HEK293 (cell line): Measurements from ENCODE around the gene MTCL1.

Experiments used
- CTCF ChIA-PET: fragments of 350-600 bp; formaldehyde crosslinking; extraction: SDS; loops from one replicate; lab custom pipeline; 2021; ENCODE audit warnings: antibody characterized with exemption; lab: Yijun Ruan, JAX
- POLR2A ChIA-PET: fragments of 300-600 bp; formaldehyde crosslinking; extraction: SDS; loops from one replicate; lab custom pipeline; 2020; ENCODE audit warnings: antibody characterized with exemption, inconsistent platforms; lab: Yijun Ruan, JAX
- H3K27ac ChIP-seq: fragments of 200-500 bp; sonication (Bioruptor generic); 2 replicates; pipeline ENCODE4 v1.5.1; 2014; ENCODE audit warnings: low read depth, low read length, control low read depth, inconsistent platforms; ENCODE audit errors: extremely low read depth
- H3K36me3 ChIP-seq, 2 experiments: fragments of 200-500 bp in 1 of 2; sonication (Bioruptor generic) in 1 of 2; 1 replicate in 1 of 2; 2 replicates in 1 of 2; pipeline ENCODE4 v1.5.1; 2014 to 2017; ENCODE audit warnings: inconsistent platforms in 2 of 2, low read length in 2 of 2; ENCODE audit not compliant: control insufficient read depth in 2 of 2, insufficient read depth in 1 of 2
- H3K4me1 ChIP-seq: fragments of 200-500 bp; sonication (Bioruptor generic); 2 replicates; pipeline ENCODE4 v1.5.1; 2014; ENCODE audit warnings: mild to moderate bottlenecking, low read length, inconsistent platforms; ENCODE audit not compliant: control insufficient read depth, insufficient read depth
- H3K4me3 ChIP-seq: 2 replicates; pipeline ENCODE4 v1.5.1; 2011; ENCODE audit warnings: low read depth, mild to moderate bottlenecking, control low read depth, low read length, moderate library complexity
- H3K9me3 ChIP-seq: fragments of 200-500 bp; sonication (Bioruptor generic); 2 replicates; pipeline ENCODE4 v1.5.1; 2014; ENCODE audit warnings: low read depth, low read length, inconsistent platforms; ENCODE audit not compliant: control insufficient read depth, insufficient read depth
- CTCF ChIP-seq: fragments of 450-650 bp; formaldehyde crosslinking; IDR thresholded peaks from 2 replicates; pipeline ENCODE4 v1.5.1; 2016; ENCODE audit warnings: missing biosample characterization, missing genetic modification characterization
- SCRT1 ChIP-seq: fragments of 450-650 bp; formaldehyde crosslinking; IDR thresholded peaks from 2 replicates; pipeline ENCODE4 v1.5.1; 2016; ENCODE audit warnings: missing biosample characterization, missing genetic modification characterization, borderline replicate concordance
- SETDB1 ChIP-seq: IDR thresholded peaks from one replicate; pipeline ENCODE4 v1.6.1; 2017; ENCODE audit warnings: mild to moderate bottlenecking, low read length, moderate library complexity, mixed read lengths; ENCODE audit not compliant: insufficient read length
- TCF7L2 ChIP-seq: IDR thresholded peaks from 2 replicates; pipeline ENCODE4 v1.6.1; 2011; ENCODE audit warnings: low read depth, mild to moderate bottlenecking, inconsistent platforms, low read length, moderate library complexity, borderline replicate concordance
- WT1 ChIP-seq: fragments of 450-650 bp; formaldehyde crosslinking; IDR thresholded peaks from 2 replicates; pipeline ENCODE4 v1.5.1; 2016; ENCODE audit warnings: missing biosample characterization, missing genetic modification characterization
- ZFP69B ChIP-seq: fragments of 450-650 bp; formaldehyde crosslinking; IDR thresholded peaks from 2 replicates; pipeline ENCODE4 v1.5.1; 2016; ENCODE audit warnings: missing biosample characterization, missing genetic modification characterization
- ZNF148 ChIP-seq: fragments of 450-650 bp; formaldehyde crosslinking; IDR thresholded peaks from 2 replicates; pipeline ENCODE4 v1.5.0; 2017; ENCODE audit warnings: missing biosample characterization, missing genetic modification characterization, borderline replicate concordance
- ZNF202 ChIP-seq: fragments of 450-650 bp; formaldehyde crosslinking; IDR thresholded peaks from 2 replicates; pipeline ENCODE4 v1.5.1; 2016; ENCODE audit warnings: missing biosample characterization, missing genetic modification characterization, borderline replicate concordance
- ZNF211 ChIP-seq: fragments of 450-650 bp; formaldehyde crosslinking; IDR thresholded peaks from 2 replicates; pipeline ENCODE4 v1.5.1; 2016; ENCODE audit warnings: low read depth, missing biosample characterization, missing genetic modification characterization
- ZNF404 ChIP-seq: fragments of 450-650 bp; formaldehyde crosslinking; IDR thresholded peaks from 2 replicates; pipeline ENCODE4 v1.5.1; 2017; ENCODE audit warnings: missing biosample characterization, missing genetic modification characterization
- ZNF416 ChIP-seq: fragments of 450-650 bp; formaldehyde crosslinking; IDR thresholded peaks from 2 replicates; pipeline ENCODE4 v1.5.1; 2016; ENCODE audit warnings: missing biosample characterization, missing genetic modification characterization
- ZNF449 ChIP-seq: fragments of 450-650 bp; formaldehyde crosslinking; IDR thresholded peaks from 2 replicates; pipeline ENCODE4 v1.5.1; 2017; ENCODE audit warnings: missing biosample characterization, mild to moderate bottlenecking, missing genetic modification characterization, moderate library complexity
- ZNF530 ChIP-seq: fragments of 450-650 bp; formaldehyde crosslinking; IDR thresholded peaks from 2 replicates; pipeline ENCODE4 v1.5.1; 2016; ENCODE audit warnings: low read depth, missing biosample characterization, missing genetic modification characterization
- ZNF660 ChIP-seq: fragments of 450-650 bp; IDR thresholded peaks from 2 replicates; pipeline ENCODE4 v1.5.1; 2018; ENCODE audit warnings: missing biosample characterization, mild to moderate bottlenecking, missing genetic modification characterization
- ZNF707 ChIP-seq: fragments of 450-650 bp; formaldehyde crosslinking; IDR thresholded peaks from 2 replicates; pipeline ENCODE4 v1.5.1; 2016; ENCODE audit warnings: missing biosample characterization, missing genetic modification characterization
- ZNF791 ChIP-seq: fragments of 450-650 bp; formaldehyde crosslinking; IDR thresholded peaks from 2 replicates; pipeline ENCODE4 v1.5.1; 2016; ENCODE audit warnings: missing biosample characterization, missing genetic modification characterization
- TF ChIP-seq, protein P1 (sequence below): fragments of 450-650 bp; formaldehyde crosslinking; conservative IDR thresholded peaks from 2 replicates; pipeline ENCODE4 v1.5.1; 2016; ENCODE audit warnings: low read depth, missing biosample characterization, missing genetic modification characterization

The MTCL1 gene

GRCh38 chr18:8835521-8835953, 130.2 kb downstream of the MTCL1 start:
- H3K4me1 ChIP-seq = no peaks in the 10 kb centered on the region
- no peak overlapping the region for H3K27ac ChIP-seq
- ChIA-PET CTCF (no interaction called here), POLR2A (no interaction called here)
- TF ChIP-seq SCRT1 (tag by site-specific recombination) = no peak
- no peak for TF ChIP-seq ZNF211 (tag by site-specific recombination)
- no peak for TF ChIP-seq SETDB1
- TF ChIP-seq CTCF (tag by site-specific recombination) = no peak
- no peak for TF ChIP-seq WT1 (tag by site-specific recombination)
- no peak for TF ChIP-seq ZNF449 (tag by site-specific recombination)
- no peak for TF ChIP-seq ZNF707
- no peak for TF ChIP-seq ZNF404 (tag by site-specific recombination)
- TF ChIP-seq ZFP69B (tag by site-specific recombination) = no peak
- no peak for TF ChIP-seq ZNF530
- TF ChIP-seq TCF7L2 = no peak
- no peak for TF ChIP-seq ZNF791 (tag by site-specific recombination)
- no peak for TF ChIP-seq ZNF148 (tag by site-specific recombination)
- no peak for TF ChIP-seq ZNF202 (tag by site-specific recombination)
- TF ChIP-seq ZNF416 (tag by site-specific recombination) = no peak
- TF ChIP-seq ZNF660 (tag by site-specific recombination) = no peak
- TF ChIP-seq, protein P1, sequence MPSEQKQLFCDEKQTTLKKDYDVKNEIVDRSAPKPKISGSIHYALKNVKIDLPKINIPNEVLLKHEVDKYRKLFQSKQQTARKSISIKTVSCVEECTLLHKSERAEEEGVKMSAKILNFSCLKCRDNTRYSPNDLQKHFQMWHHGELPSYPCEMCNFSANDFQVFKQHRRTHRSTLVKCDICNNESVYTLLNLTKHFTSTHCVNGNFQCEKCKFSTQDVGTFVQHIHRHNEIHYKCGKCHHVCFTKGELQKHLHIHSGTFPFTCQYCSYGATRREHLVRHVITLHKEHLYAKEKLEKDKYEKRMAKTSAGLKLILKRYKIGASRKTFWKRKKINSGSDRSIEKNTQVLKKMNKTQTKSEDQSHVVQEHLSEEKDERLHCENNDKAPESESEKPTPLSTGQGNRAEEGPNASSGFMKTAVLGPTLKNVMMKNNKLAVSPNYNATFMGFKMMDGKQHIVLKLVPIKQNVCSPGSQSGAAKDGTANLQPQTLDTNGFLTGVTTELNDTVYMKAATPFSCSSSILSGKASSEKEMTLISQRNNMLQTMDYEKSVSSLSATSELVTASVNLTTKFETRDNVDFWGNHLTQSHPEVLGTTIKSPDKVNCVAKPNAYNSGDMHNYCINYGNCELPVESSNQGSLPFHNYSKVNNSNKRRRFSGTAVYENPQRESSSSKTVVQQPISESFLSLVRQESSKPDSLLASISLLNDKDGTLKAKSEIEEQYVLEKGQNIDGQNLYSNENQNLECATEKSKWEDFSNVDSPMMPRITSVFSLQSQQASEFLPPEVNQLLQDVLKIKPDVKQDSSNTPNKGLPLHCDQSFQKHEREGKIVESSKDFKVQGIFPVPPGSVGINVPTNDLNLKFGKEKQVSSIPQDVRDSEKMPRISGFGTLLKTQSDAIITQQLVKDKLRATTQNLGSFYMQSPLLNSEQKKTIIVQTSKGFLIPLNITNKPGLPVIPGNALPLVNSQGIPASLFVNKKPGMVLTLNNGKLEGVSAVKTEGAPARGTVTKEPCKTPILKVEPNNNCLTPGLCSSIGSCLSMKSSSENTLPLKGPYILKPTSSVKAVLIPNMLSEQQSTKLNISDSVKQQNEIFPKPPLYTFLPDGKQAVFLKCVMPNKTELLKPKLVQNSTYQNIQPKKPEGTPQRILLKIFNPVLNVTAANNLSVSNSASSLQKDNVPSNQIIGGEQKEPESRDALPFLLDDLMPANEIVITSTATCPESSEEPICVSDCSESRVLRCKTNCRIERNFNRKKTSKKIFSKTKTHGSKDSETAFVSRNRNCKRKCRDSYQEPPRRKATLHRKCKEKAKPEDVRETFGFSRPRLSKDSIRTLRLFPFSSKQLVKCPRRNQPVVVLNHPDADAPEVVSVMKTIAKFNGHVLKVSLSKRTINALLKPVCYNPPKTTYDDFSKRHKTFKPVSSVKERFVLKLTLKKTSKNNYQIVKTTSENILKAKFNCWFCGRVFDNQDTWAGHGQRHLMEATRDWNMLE (tag by site-specific recombination) = no peak
- no peak overlapping the region for H3K4me3 ChIP-seq
- no peaks in the 10 kb centered on the region for H3K36me3 ChIP-seq
- H3K9me3 ChIP-seq = no peaks in the 10 kb centered on the region
